ENCODE data around the gene OR51E1.

OR51E1 gene

DNA sequence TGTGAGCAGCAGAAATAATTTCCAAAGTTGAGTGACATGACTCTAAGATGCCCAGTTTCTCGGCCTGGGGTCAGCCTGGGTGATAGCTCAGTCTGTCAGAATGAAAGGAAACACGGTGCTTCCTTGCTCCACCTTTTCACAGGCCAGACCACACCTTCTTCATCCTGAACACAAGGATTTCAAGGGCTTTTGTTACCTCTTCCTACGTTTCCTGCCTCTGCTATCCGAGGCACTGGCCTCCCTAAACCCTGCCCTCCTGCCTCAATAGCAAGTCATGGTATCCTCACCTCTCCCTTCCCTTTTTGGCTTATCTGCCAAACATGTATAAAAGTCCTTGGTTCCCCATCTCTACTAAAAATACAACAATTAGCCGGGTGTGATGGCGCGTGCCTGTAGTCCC is 1.7 kb upstream of the OR51E1 start:
- Histone ChIP-seq H3K9ac (ENCODE audit: low read length) (no peak overlapping the region), H3K9me2 (replicated peaks; ENCODE audit: insufficient read depth, low read length) (no peaks in the 10 kb centered on the region), H3K27ac (ENCODE audit: low read depth, low read length) (no peak overlapping the region), H2AFZ (ENCODE audit: low read depth, low read length, severe bottlenecking) (no peak overlapping the region), H3K4me2 (ENCODE audit: low read depth, low read length, poor library complexity, severe bottlenecking) (no peak overlapping the region), H3K79me2 (ENCODE audit: insufficient read depth, low read length) (no peaks in the 10 kb centered on the region), H4K20me1 (ENCODE audit: low read depth, low read length) (no peaks in the 10 kb centered on the region), H3K36me3 (ENCODE audit: low read length) (no peaks in the 10 kb centered on the region), H3F3A (ENCODE audit: insufficient read depth) (no peaks in the 10 kb centered on the region), H3K9me3 (ENCODE audit: insufficient read depth, low read length) (no peaks in the 10 kb centered on the region), H3K4me3 (ENCODE audit: insufficient read depth, low read length, poor library complexity, severe bottlenecking) (no peak overlapping the region), H3K27me3 (ENCODE audit: low read length) (no peaks in the 10 kb centered on the region)
- TF ChIP-seq EZH2phosphoT487 (conservative IDR thresholded peaks at IDR 0.05; ENCODE audit: low read length): no peak
- TF ChIP-seq, protein P1, sequence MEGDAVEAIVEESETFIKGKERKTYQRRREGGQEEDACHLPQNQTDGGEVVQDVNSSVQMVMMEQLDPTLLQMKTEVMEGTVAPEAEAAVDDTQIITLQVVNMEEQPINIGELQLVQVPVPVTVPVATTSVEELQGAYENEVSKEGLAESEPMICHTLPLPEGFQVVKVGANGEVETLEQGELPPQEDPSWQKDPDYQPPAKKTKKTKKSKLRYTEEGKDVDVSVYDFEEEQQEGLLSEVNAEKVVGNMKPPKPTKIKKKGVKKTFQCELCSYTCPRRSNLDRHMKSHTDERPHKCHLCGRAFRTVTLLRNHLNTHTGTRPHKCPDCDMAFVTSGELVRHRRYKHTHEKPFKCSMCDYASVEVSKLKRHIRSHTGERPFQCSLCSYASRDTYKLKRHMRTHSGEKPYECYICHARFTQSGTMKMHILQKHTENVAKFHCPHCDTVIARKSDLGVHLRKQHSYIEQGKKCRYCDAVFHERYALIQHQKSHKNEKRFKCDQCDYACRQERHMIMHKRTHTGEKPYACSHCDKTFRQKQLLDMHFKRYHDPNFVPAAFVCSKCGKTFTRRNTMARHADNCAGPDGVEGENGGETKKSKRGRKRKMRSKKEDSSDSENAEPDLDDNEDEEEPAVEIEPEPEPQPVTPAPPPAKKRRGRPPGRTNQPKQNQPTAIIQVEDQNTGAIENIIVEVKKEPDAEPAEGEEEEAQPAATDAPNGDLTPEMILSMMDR (IDR thresholded peaks at IDR 0.05; ENCODE audit: insufficient read depth, low read length, poor library complexity, severe bottlenecking): no peak

DNA sequence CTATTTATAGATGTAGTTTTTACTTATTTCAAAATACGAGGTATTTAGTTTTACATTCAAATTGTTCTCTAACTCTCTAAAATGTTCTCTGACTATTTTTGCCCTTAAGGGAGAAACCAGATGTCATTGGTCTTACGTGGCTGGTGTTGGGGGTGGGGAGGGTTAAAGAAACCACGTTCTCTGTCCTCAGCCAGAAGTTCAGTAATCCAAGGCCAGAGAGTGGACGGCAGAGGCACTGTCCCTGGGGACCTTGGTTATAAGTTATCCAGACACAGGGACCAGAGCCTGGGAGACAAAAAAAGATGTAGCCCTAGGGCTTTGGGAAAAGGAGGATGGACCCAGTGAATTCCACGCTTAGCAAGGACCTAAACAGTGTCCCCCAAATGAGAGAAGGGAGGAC is 706 bp upstream of the OR51E1 start:
- Histone ChIP-seq H3K4me3 (ENCODE audit: insufficient read depth, low read length, poor library complexity, severe bottlenecking) (no peak overlapping the region), H3K79me2 (ENCODE audit: insufficient read depth, low read length) (no peaks in the 10 kb centered on the region)
- TF ChIP-seq, protein P1 (IDR thresholded peaks at IDR 0.05; ENCODE audit: insufficient read depth, low read length, poor library complexity, severe bottlenecking): no peak
- no peak for TF ChIP-seq EZH2phosphoT487 (conservative IDR thresholded peaks at IDR 0.05; ENCODE audit: low read length)

DNA sequence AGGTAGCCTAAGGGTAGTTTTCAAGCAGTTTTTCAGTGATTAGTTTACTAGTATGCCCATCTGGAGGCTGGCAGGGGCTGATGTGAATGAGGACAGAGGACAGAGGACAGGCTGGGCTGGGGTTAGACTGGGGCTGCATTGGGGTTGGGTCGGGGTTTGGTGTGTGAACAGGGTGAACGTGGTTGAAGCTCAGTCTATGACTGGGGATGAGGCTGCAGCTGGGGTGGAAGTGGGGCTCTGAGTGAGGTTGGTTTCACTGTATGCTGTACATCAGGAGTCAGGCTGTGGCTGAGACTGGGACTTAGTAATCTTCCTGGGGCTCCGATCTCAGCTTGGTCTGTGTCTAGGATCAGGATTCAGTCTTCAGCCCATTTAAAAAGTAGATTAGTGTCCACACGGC is 451 bp downstream of the OR51E1 start:
- no peaks in the 10 kb centered on the region for H3K9me2 ChIP-seq (replicated peaks; ENCODE audit: insufficient read depth, low read length)
- H3K27me3 ChIP-seq (ENCODE audit: low read length): no peaks in the 10 kb centered on the region
- TF ChIP-seq, protein P1 (IDR thresholded peaks at IDR 0.05; ENCODE audit: insufficient read depth, low read length, poor library complexity, severe bottlenecking): no peak
- TF ChIP-seq EZH2phosphoT487 (conservative IDR thresholded peaks at IDR 0.05; ENCODE audit: low read length): no peak
- H3K27ac ChIP-seq (ENCODE audit: low read depth, low read length): no peak overlapping the region
- H2AFZ ChIP-seq (ENCODE audit: low read depth, low read length, severe bottlenecking): no peak overlapping the region
- H3K4me3 ChIP-seq (ENCODE audit: insufficient read depth, low read length, poor library complexity, severe bottlenecking): no peak overlapping the region
- no peaks in the 10 kb centered on the region for H4K20me1 ChIP-seq (ENCODE audit: low read depth, low read length)
- H3K36me3 ChIP-seq (ENCODE audit: low read length): no peaks in the 10 kb centered on the region
- H3K4me2 ChIP-seq (ENCODE audit: low read depth, low read length, poor library complexity, severe bottlenecking): no peak overlapping the region
- no peak overlapping the region for H3K9ac ChIP-seq (ENCODE audit: low read length)
- H3F3A ChIP-seq (ENCODE audit: insufficient read depth): no peaks in the 10 kb centered on the region
- H3K79me2 ChIP-seq (ENCODE audit: insufficient read depth, low read length): no peaks in the 10 kb centered on the region
- no peaks in the 10 kb centered on the region for H3K9me3 ChIP-seq (ENCODE audit: insufficient read depth, low read length)

More for the DNA sequence above, 706 bp upstream of the OR51E1 start:
- Histone ChIP-seq H3K9me2 (replicated peaks; ENCODE audit: insufficient read depth, low read length) (no peaks in the 10 kb centered on the region), H3K36me3 (ENCODE audit: low read length) (no peaks in the 10 kb centered on the region), H3K27ac (ENCODE audit: low read depth, low read length) (no peak overlapping the region), H3K9ac (ENCODE audit: low read length) (no peak overlapping the region), H3K27me3 (ENCODE audit: low read length) (no peaks in the 10 kb centered on the region), H3K4me2 (ENCODE audit: low read depth, low read length, poor library complexity, severe bottlenecking) (no peak overlapping the region), H3F3A (ENCODE audit: insufficient read depth) (no peaks in the 10 kb centered on the region), H2AFZ (ENCODE audit: low read depth, low read length, severe bottlenecking) (no peak overlapping the region), H3K9me3 (ENCODE audit: insufficient read depth, low read length) (no peaks in the 10 kb centered on the region), H4K20me1 (ENCODE audit: low read depth, low read length) (no peaks in the 10 kb centered on the region)
